NCI-H1048 (cell line): ENCODE measurements around the gene HLX.

Source experiments
- DNase-seq: peaks from one replicate; lab custom pipeline; 2025; lab: John Stamatoyannopoulos, UW

The HLX gene

GRCh38 chr1:220882061-220882891 is 3.0 kb downstream of the HLX start:
- DNase-seq = no peak

- DNase-seq = no peak
Measured at GRCh38 chr1:220884109-220884980, 5.1 kb downstream of the HLX start.

DNA sequence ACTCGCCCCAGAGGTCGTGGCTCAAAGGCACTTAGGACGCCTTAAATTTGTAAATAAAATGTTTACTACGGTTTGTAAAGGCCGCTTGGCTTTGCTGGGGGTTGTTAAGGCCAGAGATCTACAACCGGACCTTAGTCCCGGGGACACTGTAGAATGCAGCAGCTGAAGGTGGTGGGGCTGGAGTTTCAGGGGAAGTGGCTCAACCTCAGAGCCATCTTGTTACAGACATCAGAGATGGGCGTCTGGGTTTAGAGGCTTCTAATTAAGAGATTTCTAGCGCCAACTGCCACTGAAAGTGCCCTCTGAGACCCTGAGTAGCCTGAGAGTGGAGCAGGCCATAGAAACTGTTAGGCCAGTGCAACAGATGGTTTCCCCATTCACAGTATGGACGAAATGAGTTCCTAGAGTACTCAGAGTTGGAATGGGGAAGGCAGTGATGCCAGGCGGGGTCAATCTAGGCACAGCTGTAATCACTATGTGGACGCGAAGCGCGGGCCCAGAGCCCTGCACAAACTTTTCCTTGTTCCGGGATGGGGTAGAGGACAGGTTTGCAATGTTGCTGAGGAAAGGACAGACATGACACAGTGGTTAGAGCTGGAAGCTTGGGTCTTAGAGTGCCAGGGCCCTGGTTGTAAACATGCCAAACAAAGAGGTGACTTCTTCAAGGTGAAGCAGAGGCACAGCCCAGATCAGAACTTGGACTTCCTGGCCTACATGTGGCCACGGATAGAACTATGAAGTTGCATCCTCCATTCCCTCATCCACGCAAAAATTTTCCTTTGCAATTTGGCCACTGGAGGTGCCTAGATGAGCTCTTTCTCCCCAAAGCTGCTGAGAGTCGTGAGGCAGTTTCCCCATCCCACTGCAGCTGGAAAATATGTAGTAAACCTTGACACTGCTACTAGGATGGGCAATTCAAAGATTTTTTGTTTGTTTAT is 6.0 kb downstream of the HLX start:
- no peak for DNase-seq

GRCh38 chr1:220885971-220886370 is 6.7 kb downstream of the HLX start:
- no peak for DNase-seq

DNA sequence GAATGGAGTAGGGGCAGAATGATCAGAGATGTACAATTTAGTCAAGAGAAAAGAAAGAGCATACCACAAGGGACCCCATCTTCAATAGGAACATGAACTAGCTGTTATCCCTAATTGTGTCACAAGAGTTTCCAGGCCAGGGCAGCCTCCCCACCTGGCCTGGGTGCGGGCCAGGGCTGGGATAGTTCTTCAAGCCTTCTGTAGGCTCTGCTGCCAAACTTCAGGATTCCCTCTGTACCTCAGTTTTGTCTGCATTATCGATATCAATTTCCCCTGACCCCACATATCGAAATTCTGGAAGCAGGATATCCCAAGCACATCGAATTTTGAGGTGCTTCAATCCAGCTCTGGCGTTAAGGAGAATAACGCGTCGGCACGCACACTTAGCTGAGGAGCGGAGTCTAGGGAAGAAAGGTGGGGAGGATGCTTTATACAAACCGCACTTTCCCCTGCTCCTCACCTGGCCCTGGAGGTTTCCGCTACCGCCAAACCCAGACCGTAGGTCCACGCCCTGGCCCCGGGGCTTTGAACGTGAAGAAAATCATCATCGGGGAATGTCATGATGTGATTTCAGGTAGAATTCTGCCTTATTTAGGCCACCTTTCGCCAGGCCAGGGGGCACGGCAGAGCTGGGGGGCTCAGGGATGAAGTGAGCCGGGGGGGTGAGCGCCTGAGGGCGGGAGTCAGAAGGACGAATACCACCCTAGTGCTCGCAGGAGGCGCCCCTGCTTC is 7.4 kb downstream of the HLX start:
- DNase-seq = no peak

- DNase-seq = no peak
Measured at GRCh38 chr1:220887202-220887519, 7.9 kb downstream of the HLX start.

- no peak for DNase-seq
Measured at GRCh38 chr1:220887520-220888416, 8.5 kb downstream of the HLX start.

DNA sequence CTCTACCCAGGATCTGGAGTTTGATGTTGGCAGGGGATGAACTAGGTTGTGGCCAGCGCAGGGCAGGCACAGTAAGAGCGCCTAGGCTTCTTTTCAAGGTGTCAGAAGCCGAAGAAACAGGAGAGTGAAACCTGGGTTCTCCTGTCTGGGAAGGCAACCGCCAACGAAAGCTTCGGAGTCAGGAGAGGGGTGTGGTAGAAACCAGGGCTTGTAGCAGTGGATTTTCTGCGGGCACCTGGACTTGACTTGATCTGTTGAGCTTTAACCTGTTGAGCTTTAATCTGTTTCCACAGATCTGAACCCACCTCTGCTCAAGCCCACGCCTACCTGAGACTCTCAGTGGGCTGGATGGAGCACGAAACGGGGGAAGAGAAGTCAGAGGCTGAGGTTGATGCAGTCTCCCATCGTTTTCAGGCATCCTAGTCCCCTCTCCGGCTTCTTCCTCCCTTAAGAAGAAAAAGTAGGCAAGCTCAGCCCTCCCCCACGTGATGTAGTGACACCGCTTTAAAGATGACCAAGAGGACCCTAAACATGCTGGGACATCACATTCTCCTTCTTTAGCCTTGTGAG is 9.3 kb downstream of the HLX start:
- DNase-seq = no peak

- DNase-seq = no peak
Measured at GRCh38 chr1:220889333-220889732, 10.1 kb downstream of the HLX start.

DNA sequence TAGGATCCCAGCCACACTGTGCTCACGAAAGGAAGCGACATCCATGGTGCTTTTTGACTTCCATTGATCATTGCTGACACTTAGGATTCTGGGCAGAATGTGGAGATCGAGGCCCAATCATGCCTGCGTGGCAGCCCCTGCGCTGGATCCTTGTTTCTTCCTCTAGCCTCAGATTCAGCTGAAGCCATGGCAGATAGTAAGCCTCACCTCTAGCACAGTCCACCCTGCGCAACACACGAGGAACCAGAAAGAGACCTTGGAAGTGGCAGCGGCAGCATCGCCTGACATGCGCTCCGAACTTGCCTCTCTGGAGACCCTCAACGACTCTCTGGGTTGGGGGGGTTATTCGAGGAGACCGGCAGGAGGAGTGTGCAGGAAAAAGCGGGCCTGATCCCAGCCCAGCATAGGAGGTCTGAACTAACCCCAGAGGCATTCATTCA is 10.6 kb downstream of the HLX start:
- no peak for DNase-seq

DNA sequence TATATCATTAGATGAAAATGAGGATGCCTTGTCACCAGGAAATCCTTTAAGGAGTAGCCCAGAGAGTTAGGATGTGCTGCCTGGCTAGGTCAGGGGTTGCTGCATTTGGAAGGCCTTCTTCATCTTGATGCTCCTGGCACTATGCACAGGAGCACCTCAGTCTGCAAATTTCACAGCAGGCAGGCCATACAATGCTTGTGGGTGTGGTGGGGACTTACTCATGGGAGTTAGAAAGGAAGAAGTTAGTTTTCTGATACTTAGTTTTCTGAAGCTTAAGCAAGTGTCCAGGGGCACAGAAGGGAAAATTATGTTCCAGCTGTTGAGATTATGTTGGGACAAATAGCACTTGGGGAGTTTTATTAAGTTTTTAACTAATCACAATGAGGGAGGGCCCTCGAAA is 11.4 kb downstream of the HLX start:
- no peak for DNase-seq

DNA sequence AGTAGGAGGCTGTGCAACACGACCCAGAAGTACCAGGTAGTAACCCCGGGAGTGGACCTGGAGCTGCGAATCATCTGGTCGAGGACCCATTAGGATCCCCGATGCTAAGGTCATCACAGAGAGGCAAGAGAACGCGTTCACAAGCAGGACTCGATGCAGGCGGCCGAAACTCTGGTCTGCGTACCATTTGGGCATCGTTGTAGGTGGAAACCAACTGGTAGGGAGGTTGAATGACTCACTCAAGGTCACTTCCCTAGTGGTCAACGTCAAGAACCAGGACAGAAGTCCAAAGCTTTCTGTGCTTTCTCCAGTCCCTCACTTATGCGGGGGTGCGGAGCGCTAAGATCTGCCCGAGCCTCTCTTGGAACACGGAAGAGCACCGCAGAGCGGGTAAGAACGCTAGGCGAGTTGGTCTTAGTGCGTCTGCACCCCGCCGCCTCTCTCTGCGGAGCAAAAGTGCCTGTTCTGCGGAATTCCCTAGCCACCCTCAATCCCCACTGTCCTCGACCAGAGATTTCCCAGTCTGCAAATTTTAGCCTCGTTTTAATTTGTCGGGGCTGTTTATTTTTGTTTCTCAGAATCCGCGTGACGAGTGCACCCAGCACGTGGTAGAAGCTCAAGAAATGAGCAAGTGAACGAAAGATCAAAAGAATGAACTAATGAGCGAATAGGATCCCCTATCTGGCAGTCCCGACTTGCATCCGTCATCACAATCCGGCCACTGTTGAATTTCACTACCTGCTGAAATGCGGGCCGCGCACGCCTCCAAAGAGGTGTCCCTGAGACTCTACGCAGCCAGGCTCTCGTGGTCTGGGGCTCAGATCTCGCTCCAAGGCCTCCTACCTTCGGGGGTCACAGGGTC is 12.2 kb downstream of the HLX start:
- no peak for DNase-seq

DNA sequence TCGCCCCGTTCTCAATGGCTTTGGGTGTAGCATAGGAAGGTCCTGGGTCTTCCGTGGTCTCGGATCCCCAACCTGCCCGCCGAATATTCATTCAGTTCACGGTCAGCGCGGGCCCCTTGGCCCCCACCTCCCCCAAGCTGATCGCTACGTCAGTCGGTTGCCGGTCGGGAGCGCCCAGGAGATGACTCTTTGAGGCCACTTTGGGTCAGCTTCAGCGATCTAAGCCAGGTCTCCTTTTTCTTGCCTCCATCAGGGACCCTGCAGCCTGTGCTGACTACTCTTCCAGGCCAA is 12.8 kb downstream of the HLX start:
- DNase-seq = no peak

GRCh38 chr1:220892997-220893700 is 13.9 kb downstream of the HLX start:
- DNase-seq = no peak

GRCh38 chr1:220893701-220894024 is 14.4 kb downstream of the HLX start:
- no peak for DNase-seq

DNA sequence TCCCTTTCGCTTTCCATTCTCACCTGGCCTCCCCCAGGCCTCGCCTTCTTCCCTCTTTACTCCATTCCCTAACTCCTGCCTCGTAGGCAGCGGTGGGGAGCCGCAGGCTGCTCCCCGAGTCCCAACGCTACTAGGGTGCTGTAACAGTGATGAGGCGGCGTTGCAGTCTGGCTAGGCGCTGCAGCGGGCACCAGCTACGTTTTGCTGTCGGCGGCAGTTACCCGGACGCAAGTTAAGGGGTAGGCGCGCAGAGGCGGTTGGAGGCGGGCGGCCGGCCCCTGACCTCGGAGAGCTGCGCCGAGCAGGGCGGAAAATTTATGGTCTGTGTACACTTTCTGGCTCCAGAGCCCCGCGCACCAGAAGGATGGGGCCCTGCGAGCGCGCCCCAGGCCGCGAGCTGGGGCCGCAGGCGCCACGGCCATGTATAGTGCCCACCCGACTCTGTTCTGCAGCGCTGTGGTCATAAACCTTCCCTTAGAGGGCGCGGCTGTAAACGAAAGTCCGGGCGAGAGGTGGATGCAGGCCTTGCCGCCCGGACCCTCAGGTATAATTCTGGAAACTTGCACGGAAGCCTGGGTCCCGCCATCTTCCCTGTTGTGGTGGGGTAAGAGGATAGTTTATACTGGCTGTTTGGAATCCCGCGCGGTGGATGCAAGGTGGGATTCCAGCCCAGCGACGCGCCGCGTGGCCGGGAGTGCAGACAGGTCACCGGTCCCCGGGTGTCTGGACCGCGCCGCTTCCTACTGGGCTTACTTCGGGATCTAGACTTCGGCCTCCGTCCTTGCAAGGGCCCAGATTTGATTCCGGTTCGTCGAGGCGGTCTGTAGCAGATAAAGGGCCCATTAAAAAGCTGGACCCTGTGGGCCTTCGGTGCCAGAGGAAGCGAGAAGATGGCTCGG is 15.0 kb downstream of the HLX start:
- no peak for DNase-seq

DNA sequence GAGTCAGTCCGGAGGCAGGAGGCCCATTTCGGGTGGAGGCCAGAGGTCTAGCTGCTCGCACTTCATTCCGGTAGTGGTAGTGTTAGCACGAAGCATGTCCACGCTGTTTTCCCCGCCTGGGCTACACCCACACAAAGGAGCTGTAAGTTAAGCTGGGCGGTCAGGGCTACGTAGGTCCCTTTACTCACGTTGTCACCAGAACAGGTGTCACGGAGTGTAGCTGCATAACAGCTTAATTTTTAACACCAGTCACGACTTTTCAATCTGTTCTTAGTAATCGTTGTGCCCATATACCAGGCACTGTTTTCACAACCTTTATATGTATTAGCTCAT is 15.6 kb downstream of the HLX start:
- DNase-seq = no peak

DNA sequence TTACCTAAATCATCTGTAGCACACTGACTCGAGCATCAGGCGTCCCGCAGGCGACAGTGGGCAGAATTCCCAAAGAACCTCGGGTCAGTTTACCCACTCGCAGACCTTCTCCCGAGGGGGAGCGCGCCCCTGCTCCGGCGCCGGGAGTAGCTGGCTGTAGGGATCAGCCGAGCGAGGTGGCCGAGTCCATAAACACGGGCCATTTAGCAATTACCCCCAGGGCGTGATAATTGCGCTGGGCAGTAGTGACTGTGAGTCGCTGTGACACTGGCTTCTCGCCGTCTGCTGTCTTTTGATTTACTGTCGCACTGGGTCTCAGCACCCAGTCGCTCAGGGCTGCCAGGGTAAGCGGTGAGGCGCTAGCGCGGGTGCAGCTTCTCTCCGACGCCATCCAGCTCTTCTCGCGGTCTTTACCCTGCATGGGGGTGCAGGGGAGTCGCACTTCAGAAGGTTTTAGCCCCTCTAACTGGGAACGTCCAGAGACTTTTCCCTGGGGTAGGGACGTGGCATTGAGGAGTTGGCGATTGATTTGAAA is 16.2 kb downstream of the HLX start:
- no peak for DNase-seq
